Fibroblast of peridontal ligament (primary cell): ENCODE measurements around the gene CT83.

ENCODE experiments used
- DNase-seq: peaks from one replicate; pipeline ENCODE4 v3.0.0-alpha.2; 2010; ENCODE audit errors: extremely low read depth

CT83 gene

GRCh38 chrX:116462822-116463221 lies at the start of gene CT83:
TSS of gene CT83 (minus strand) at chrX:116462976. CDS start at chrX:116462856, 120 bp downstream.
- no peak for DNase-seq

- DNase-seq = no peak
Observed at GRCh38 chrX:116499780-116500179, 37.0 kb upstream of the CT83 start.

GRCh38 chrX:116493271-116493670 lies 30.5 kb upstream of the CT83 start:
- DNase-seq = no peak

- DNase-seq = no peak
Observed at GRCh38 chrX:116490104-116490503, 27.3 kb upstream of the CT83 start.

- no peak for DNase-seq
Observed at GRCh38 chrX:116480059-116480458, 17.3 kb upstream of the CT83 start.

- no peak for DNase-seq
Observed at GRCh38 chrX:116449156-116449555, 13.6 kb downstream of the CT83 start.

- DNase-seq = no peak
Observed at GRCh38 chrX:116436358-116436816, 26.4 kb downstream of the CT83 start, which contains the start of gene SLC6A14. TSS of gene SLC6A14 (plus strand) at chrX:116436606. CDS start at chrX:116436710, 104 bp downstream.

GRCh38 chrX:116435597-116435996 lies 27.2 kb downstream of the CT83 start:
- no peak for DNase-seq

- no peak for DNase-seq
Observed at GRCh38 chrX:116427978-116428377, 34.8 kb downstream of the CT83 start.

- DNase-seq = no peak
Observed at GRCh38 chrX:116417968-116418367, 44.8 kb downstream of the CT83 start.

- DNase-seq = no peak
Observed at GRCh38 chrX:116417214-116417613, 45.6 kb downstream of the CT83 start.

GRCh38 chrX:116413273-116413672 lies 49.5 kb downstream of the CT83 start:
- no peak for DNase-seq
